Rectal smooth muscle tissue (tissue), 1 donor: Measurements from ENCODE around the gene ARX.

Experiments used
- H3K27ac ChIP-seq: one replicate; pipeline ENCODE4 v1.7.0; 2013; ENCODE audit warnings: low read depth, low read length, inconsistent platforms
- H3K27me3 ChIP-seq: one replicate; pipeline ENCODE4 v1.7.0; 2013; ENCODE audit warnings: low read length; ENCODE audit not compliant: control insufficient read depth, insufficient read depth
- H3K36me3 ChIP-seq: one replicate; pipeline ENCODE4 v1.7.0; 2013; ENCODE audit warnings: low read length; ENCODE audit not compliant: control insufficient read depth, insufficient read depth
- H3K4me1 ChIP-seq: one replicate; pipeline ENCODE4 v1.7.0; 2013; ENCODE audit warnings: low read length; ENCODE audit not compliant: control insufficient read depth, insufficient read depth
- H3K4me3 ChIP-seq: one replicate; pipeline ENCODE4 v1.7.0; 2013; ENCODE audit warnings: low read length
- H3K9ac ChIP-seq: one replicate; pipeline ENCODE4 v1.7.0; 2013; ENCODE audit warnings: low read length

The ARX gene

DNA sequence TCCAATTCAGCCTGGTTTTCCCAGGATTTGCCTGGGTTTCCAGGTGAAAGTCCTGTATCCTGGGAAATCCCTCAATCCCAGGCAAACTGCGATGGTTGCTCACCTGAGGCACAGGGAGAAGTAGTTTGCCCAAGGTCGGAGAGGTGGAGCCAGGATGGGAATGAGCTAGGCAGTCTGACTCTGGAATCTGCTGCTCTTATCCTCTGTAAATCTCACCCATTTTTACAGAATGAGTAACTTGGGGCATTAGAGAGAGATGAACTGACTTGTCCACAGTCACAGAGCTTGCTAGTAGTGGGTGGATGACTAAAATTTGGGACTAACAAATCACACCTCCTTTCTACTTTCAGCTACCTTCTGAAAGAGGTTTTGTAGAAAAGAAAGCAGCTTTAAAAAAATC lies 9.8 kb upstream of the ARX start:
- no peak overlapping the region for H3K4me3 ChIP-seq
- peaks cover 24% of the 10 kb centered on the region for H3K27me3 ChIP-seq
- H3K27ac ChIP-seq = no peak overlapping the region
- no peaks in the 10 kb centered on the region for H3K36me3 ChIP-seq
- no peak overlapping the region for H3K9ac ChIP-seq
- no peaks in the 10 kb centered on the region for H3K4me1 ChIP-seq

- peaks cover 33% of the 10 kb centered on the region for H3K27me3 ChIP-seq
- no peaks in the 10 kb centered on the region for H3K4me1 ChIP-seq
- no peaks in the 10 kb centered on the region for H3K36me3 ChIP-seq
- no peak overlapping the region for H3K9ac ChIP-seq
- H3K27ac ChIP-seq = no peak overlapping the region
- no peak overlapping the region for H3K4me3 ChIP-seq
These were observed 8.1 kb upstream of the ARX start for GRCh38 chrX:25023908-25024307.

DNA sequence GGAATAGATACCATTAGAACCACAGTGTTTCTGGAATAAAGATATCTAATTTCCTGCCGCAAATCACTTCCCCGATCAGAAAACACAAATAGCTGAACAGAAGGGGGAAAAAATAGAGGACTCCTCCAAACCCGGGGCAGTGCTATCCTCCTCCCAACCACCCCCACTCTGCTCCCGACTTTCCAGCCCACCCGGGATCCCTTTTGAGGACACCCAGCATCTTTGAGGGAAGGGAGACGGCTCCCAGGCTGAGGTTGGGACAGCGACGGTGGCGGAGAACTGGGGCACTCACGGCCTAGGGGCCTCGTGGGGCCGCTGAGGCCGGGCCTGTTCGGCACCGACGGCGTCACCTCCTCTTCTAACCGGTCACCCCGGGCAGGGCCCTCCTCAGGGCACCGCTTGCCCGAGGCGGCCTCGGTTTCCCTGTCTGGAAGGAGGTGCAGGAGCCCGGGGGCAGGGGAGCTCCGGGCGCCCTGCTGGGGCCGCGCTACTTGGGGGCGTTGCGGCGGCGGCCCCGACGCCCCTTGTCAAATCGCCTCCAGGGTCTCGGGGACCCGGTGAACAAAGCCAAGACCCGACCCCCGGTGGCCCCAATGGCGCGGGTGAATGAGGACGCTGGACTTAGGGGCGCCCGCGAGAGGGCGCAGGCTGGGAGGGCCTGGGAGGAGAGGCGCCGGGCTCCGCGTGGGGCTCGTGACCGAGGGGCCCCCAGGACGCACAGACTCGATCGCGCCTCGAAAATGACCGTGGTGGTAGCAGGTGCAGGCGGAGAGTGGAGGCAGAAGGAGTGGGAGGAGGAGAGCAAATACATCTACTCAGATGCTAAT lies 6.9 kb upstream of the ARX start:
- Histone ChIP-seq H3K27ac (no peak overlapping the region), H3K9ac (no peak overlapping the region), H3K36me3 (no peaks in the 10 kb centered on the region), H3K4me3 (no peak overlapping the region), H3K27me3 (peaks cover 33% of the 10 kb centered on the region), H3K4me1 (no peaks in the 10 kb centered on the region)

GRCh38 chrX:25020905-25021449 lies 5.2 kb upstream of the ARX start:
- no peak overlapping the region for H3K9ac ChIP-seq
- no peak overlapping the region for H3K4me3 ChIP-seq
- peaks cover 44% of the 10 kb centered on the region for H3K27me3 ChIP-seq
- H3K4me1 ChIP-seq = no peaks in the 10 kb centered on the region
- no peak overlapping the region for H3K27ac ChIP-seq
- no peaks in the 10 kb centered on the region for H3K36me3 ChIP-seq

GRCh38 chrX:25020391-25020904 lies 4.7 kb upstream of the ARX start:
- Histone ChIP-seq H3K9ac (no peak overlapping the region), H3K36me3 (no peaks in the 10 kb centered on the region), H3K27me3 (peaks cover 47% of the 10 kb centered on the region), H3K4me3 (no peak overlapping the region), H3K27ac (no peak overlapping the region), H3K4me1 (no peaks in the 10 kb centered on the region)

- Histone ChIP-seq H3K4me1 (no peaks in the 10 kb centered on the region), H3K4me3 (no peak overlapping the region), H3K27ac (no peak overlapping the region), H3K27me3 (peaks cover 53% of the 10 kb centered on the region), H3K9ac (no peak overlapping the region), H3K36me3 (no peaks in the 10 kb centered on the region)
These were observed 4.1 kb upstream of the ARX start for GRCh38 chrX:25019707-25020390.

GRCh38 chrX:25018682-25019081 lies 2.9 kb upstream of the ARX start:
- no peak overlapping the region for H3K9ac ChIP-seq
- peaks cover 53% of the 10 kb centered on the region for H3K27me3 ChIP-seq
- no peaks in the 10 kb centered on the region for H3K36me3 ChIP-seq
- no peaks in the 10 kb centered on the region for H3K4me1 ChIP-seq
- H3K27ac ChIP-seq = no peak overlapping the region
- H3K4me3 ChIP-seq = no peak overlapping the region

DNA sequence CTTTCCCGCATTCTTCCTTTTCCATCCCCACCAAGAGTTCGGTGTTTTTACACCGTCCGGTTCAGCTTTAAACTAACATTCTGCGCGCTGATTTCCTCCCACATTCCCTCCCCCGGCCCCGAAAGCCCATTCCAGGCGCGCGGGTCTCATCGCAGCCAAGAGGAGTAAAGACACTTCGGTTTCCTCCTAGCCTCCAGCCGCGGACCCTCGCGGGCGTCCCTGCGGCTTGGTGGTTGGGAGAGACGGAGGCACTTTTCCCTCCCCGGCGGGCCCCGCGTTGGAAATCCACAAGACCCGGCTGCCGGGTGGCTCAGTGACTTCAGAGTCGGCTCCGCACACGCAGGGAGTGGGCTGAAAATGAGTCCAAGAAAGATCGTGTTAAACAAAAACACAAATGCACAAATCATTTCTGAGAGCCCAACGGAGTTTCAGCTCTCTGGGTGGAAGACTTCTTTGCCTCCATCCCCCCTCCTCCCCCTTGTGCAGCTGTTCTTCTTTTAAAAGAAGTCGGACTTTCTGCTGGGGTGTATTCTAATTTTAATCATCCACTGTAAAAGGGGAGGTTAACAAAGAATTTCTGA lies 2.0 kb upstream of the ARX start:
- Histone ChIP-seq H3K36me3 (no peaks in the 10 kb centered on the region), H3K4me3 (no peak overlapping the region), H3K27me3 (peaks cover 48% of the 10 kb centered on the region), H3K4me1 (no peaks in the 10 kb centered on the region), H3K27ac (no peak overlapping the region), H3K9ac (no peak overlapping the region)

DNA sequence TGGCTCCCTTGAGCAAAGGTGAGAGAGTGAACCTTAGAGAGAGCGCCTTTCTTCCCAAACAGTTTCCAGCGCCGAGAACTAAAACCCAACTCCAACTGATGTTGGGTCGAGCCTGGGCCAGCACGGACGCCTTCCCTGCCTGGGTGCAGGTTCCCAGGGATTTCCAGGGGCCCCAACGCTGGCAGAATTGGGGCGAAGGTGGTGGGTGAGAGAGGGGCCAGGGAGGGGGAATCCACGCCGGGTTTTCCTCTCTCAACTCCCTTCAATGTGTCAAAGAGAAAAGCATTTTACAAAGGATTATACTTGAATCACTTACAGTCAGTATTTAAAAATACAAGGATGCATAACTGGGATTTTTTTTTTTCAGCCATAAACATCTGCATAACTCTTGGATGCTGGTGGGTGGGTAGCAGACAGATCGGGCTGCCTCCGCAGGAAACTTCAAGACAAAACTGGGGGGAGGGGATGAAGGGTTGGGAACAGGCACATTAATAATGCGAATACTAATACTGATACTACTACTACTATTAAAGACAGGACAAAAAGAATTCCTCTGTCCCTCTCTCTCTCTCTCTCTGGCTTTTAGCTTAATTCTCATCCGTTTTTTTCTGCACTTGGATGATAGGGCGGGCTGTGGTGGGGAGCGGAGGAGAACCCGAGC lies 1.3 kb upstream of the ARX start:
- Histone ChIP-seq H3K4me3 (no peak overlapping the region), H3K36me3 (no peaks in the 10 kb centered on the region), H3K9ac (no peak overlapping the region), H3K27ac (no peak overlapping the region), H3K4me1 (no peaks in the 10 kb centered on the region), H3K27me3 (peaks cover 42% of the 10 kb centered on the region)

DNA sequence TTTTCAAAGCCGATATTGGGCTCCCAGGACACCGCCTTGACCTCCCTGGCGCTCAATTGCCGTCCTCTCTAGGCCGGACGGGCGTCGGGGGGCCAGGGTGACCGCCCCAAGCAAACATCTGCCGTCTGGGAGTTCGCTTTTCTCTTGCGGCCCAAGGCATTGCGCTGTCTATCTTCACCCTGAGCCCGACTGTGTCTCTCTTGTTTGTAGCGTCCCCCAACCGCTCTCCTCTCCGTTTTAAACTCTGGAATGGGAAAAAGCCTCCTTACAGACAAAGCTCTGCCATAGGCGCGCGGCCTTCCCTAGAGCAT lies 551 bp upstream of the ARX start:
- Histone ChIP-seq H3K9ac (no peak overlapping the region), H3K4me1 (no peaks in the 10 kb centered on the region), H3K27me3 (peaks cover 39% of the 10 kb centered on the region), H3K27ac (no peak overlapping the region), H3K4me3 (no peak overlapping the region), H3K36me3 (no peaks in the 10 kb centered on the region)

DNA sequence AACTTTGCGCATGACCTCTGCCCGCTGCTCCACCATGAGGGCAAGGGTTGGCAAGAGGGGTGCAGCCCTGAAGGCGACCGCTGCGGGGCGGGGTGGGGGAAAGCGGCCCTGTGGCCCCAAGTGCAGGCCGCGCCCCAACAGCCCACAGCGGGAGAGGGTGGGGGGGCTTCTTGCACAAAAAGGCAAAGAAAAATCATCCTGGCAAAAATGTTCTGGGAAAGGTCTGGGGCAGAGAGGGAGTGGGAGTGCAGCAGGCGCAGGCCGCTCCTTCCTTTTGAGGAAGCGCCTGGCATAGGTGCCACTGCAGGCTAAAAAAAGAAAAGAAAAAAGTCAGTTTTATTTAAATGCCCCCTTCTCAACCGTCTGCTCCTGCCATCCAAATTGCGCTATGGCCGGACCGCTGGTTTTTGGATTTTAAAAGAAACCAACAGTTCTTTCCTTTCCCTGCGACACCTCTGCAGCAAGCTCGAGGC lies 1.4 kb downstream of the ARX start:
- Histone ChIP-seq H3K27me3 (peaks cover 34% of the 10 kb centered on the region), H3K36me3 (no peaks in the 10 kb centered on the region), H3K4me1 (no peaks in the 10 kb centered on the region), H3K9ac (no peak overlapping the region), H3K27ac (no peak overlapping the region), H3K4me3 (no peak overlapping the region)
